Spinal cord (tissue), 10 donors: Measurements from ENCODE around the gene DCST2. TPM values are rescaled to one million over a fixed set of nuclear protein-coding genes. Genes with fewer than 3 reads are reported as not detected.
A peak's percentile ranks its signal among the peaks of the same experiment; 100 is the strongest.
"Not testable (repeated sequence)": the region's sequence is repeated elsewhere in the genome, so short reads cannot be mapped to it uniquely, and the experiment has no call there.

ENCODE experiments used
- DNase-seq, 6 donors: peaks; one replicate each; pipeline versions ENCODE4 v3.0.0 to v3.0.0-alpha.2; 2013 to 2015; ENCODE audit warnings: low spot score in 6 of 6, low read depth in 4 of 6
- H3K27ac ChIP-seq: one replicate; pipeline ENCODE4 v1.5.1; 2013; ENCODE audit warnings: low read depth, low read length, control low read depth
- H3K27me3 ChIP-seq: one replicate; pipeline ENCODE4 v1.6.1; 2013; ENCODE audit warnings: low read length; ENCODE audit not compliant: control insufficient read depth, insufficient read depth
- H3K36me3 ChIP-seq: one replicate; pipeline ENCODE4 v1.6.1; 2013; ENCODE audit warnings: low read length; ENCODE audit not compliant: control insufficient read depth, insufficient read depth
- H3K4me1 ChIP-seq: one replicate; pipeline ENCODE4 v1.6.1; 2013; ENCODE audit warnings: low read length; ENCODE audit not compliant: control insufficient read depth, insufficient read depth
- H3K4me3 ChIP-seq: one replicate; pipeline ENCODE4 v1.5.1; 2013; ENCODE audit warnings: low read depth, low read length, control low read depth
- H3K9me3 ChIP-seq: one replicate; pipeline ENCODE4 v1.6.1; 2013; ENCODE audit warnings: low read length; ENCODE audit not compliant: control insufficient read depth, insufficient read depth
- WGBS: methylation state at CpG from one replicate; pipeline ENCODE4 v1.1.5; 2013; ENCODE audit warnings: missing lambda C conversion rate; ENCODE audit not compliant: insufficient coverage; 5-methylcytosine and 5-hydroxymethylcytosine counted together
- polyA plus RNA-seq, 2 donors: library from polyadenylated mRNA; unstranded; fragments of 120-200 nt; gene quantifications; one replicate each; pipeline ENCODE4 v1.2.1, GENCODE V29; 2013; ENCODE audit not compliant: insufficient read length in 2 of 2
- total RNA-seq, 2 donors: library from RNA; depleted of rRNA in 1 of 2; stranded (reverse); fragments of 120-200 nt in 1 of 2; fragments of >200 nt in 1 of 2; gene quantifications; one replicate each; pipeline versions ENCODE4 v1.2.3 to v1.2.4, GENCODE V29; 2013 to 2014
- donor health status: healthy.

The DCST2 gene
- total and polyA plus RNA-seq, 4 donors: 0.10 to 1.2 (median 1.1) TPM

DNA sequence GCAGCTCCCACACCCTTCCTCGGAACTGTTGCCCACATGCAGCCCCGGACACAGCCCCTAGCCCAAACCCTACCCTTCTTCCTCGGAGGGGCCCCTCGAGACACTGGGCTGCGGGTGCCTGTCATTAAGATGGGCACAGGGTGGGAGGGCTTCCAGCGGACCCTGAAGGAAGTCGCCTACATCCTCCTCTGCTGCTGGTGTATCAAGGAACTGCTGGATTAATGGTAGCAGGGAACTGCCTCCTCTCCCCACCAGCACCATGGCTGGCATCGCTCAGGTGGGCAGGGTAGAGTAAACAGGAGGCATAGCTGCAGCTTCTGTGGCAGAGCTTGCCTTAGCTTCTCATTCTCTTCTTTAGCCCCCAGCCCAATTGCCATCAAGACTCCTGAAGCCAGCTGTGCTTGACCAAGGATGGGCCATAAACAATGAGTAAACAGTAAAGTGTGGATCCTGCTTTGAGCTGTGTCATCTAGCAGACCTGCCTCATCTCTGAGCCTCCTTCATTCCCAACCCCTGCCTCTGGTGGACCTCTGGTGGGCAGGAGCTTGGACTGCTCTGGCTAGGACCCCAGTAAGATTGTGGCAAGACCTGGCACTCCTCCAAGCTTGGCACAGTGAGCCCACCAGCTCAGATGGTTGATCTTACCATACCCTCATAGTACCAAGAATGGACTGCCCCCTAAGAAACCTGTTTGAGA lies 39.9 kb downstream of the DCST2 start, which contains the start of gene LENEP:
Gene LENEP, plus strand, starts transcription at position 15 of the 697 bp plus-strand sequence. Its CDS starts 22 bp downstream, at position 37.
- DNase-seq: no peak
- no peak within 1 kb of the TSS for H3K27ac ChIP-seq
- peaks cover 2% of the 10 kb centered on the region for H3K4me1 ChIP-seq

DNA sequence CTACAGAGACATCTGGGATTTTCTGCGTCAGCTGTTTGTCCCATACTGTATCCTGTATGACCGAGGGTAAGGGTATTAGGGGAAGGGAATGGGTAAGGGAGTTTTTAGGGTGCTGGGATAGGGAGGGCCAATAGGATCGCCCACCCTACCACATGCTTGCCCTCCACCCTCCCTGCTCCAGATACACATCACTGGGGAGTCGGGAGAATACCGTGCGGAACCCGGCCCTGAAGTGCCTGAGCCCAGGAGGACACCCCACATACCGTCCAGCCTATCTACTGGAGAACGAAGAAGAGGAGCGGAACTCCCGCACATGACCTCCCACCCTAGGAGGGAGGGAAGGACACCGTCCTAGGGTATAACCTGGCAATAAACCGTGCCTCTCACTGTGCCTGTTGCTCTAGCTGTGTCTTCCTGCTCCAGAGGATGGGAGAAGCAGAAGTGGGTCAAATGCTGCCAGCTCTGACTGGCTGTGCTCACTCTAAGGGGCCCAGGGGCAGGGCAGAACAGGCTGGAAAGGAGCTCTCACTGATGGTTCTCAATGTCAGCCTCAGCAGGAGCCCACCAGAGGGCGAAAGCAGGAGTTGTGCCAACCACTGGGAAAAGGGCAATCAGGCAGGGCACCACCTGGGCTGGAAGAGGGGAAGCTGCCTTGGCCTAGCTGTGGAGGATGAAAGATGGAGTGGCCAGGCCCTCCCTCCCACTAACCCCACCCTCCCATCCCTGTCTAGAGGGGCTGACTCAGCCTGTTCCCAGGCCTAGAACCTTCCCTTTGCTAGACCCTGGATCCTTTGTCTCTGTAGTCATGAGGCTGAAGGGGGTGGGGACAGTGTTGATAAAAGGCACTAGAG lies 40.6 kb downstream of the DCST2 start:
- H3K4me3 ChIP-seq: no peak overlapping the region

More for the DNA sequence above, 39.9 kb downstream of the DCST2 start, which contains the start of gene LENEP:
- Histone ChIP-seq H3K27me3 (no peaks in the 10 kb centered on the region), H3K36me3 (peaks cover 29% of the 10 kb centered on the region), H3K9me3 (no peaks in the 10 kb centered on the region), H3K4me3 (no peak within 1 kb of the TSS)
- WGBS: 93% methylated on average over 3 of the region's 8 CpGs

DNA sequence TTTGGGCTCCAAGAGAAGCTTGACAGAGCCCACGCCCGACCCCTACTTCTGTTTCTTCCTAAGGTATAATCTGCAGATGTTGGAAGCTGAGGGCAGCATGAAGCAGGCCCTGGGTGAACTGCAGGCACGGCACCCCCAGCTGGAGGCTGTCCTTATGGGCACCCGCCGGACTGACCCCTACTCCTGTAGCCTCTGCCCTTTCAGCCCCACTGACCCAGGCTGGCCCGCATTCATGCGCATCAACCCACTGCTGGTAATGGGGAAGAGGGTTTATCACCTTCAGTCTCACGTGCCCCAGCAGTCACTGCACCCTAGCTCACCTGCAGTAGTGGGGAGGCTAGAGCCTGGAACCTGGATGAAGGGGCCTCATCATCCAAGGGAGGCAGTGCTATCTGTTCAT lies 43.3 kb downstream of the DCST2 start:
- Histone ChIP-seq H3K27me3 (no peaks in the 10 kb centered on the region), H3K27ac (no peak overlapping the region)
- WGBS: 100% methylated on average over 2 of the region's 8 CpGs

More for the DNA sequence above, 40.6 kb downstream of the DCST2 start:
- Histone ChIP-seq H3K27ac (no peak overlapping the region), H3K9me3 (no peaks in the 10 kb centered on the region), H3K4me1 (peaks cover 4% of the 10 kb centered on the region), H3K36me3 (peaks cover 37% of the 10 kb centered on the region), H3K27me3 (no peaks in the 10 kb centered on the region)
- no peak for DNase-seq
- 57% methylated on average over 3 of the region's 14 CpGs for WGBS

DNA sequence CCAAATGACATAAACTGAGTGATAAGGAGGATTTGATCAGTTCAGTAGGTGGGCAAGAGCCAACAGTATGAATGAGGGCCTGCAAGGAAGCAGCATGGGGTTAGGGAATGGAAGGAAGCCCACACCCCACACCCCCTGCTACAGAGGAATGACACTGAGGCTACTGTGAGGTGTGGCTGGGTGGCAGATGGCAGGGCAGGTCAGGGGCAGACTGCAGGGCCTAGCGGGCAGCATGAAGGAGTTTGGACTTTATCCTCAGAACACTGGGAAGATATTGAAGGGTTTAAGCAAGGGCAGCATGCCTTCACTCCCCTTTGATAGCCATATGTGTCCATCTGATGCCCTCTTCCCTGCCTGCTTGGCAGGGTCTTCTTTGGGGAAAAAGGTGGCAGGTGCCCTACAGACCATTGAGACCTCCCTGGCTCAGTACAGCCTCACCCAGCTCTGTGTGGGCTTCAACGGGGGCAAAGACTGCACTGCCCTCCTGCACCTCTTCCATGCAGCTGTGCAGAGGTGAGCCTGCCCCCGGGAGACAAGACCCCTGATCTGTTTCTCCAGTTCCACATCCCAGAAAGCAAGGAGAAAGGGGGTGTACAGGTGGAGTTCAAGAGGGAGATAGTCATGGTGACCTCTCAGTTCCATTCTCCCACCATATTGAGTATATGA lies 44.3 kb downstream of the DCST2 start:
- no peaks in the 10 kb centered on the region for H3K27me3 ChIP-seq
- no peak for DNase-seq
- H3K4me1 ChIP-seq: peaks cover 9% of the 10 kb centered on the region
- no peak overlapping the region for H3K4me3 ChIP-seq
- H3K36me3 ChIP-seq: peaks cover 55% of the 10 kb centered on the region
- 100% methylated on average over 2 of the region's 3 CpGs for WGBS
- H3K9me3 ChIP-seq: no peaks in the 10 kb centered on the region
- no peak overlapping the region for H3K27ac ChIP-seq

More for the DNA sequence above, 43.3 kb downstream of the DCST2 start:
- Histone ChIP-seq H3K4me1 (peaks cover 4% of the 10 kb centered on the region), H3K9me3 (no peaks in the 10 kb centered on the region), H3K36me3 (peaks cover 55% of the 10 kb centered on the region), H3K4me3 (no peak overlapping the region)
- no peak for DNase-seq

DNA sequence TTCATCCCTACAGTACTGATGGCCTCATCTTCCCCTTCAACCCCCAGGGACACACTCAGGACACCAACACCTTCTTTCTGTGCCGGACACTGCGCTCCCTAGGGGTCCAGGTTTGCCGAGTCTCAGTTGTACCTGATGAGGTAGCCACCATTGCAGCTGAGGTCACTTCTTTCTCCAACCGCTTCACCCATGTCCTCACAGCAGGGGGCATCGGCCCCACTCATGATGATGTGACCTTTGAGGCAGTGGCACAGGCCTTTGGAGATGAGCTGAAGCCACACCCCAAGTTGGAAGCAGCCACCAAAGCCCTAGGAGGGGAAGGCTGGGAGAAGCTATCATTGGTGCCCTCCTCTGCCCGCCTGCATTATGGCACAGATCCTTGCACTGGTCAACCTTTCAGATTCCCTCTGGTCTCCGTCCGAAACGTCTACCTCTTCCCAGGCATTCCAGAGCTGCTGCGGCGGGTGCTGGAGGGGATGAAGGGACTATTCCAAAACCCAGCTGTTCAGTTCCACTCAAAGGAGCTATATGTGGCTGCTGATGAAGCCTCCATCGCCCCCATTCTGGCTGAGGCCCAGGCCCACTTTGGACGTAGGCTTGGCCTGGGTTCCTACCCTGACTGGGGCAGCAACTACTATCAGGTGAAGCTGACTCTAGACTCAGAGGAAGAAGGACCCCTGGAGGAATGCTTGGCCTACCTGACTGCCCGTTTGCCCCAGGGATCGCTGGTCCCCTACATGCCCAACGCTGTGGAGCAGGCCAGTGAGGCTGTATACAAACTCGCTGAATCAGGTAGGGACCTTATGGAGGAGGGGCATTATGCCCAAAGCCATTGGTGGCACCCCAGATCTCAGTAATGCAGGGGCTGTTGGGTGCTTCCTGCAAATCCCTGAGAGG lies 45.3 kb downstream of the DCST2 start:
- WGBS: 93% methylated on average over 11 of the region's 17 CpGs
- Histone ChIP-seq H3K36me3 (peaks cover 55% of the 10 kb centered on the region), H3K9me3 (no peaks in the 10 kb centered on the region), H3K27me3 (no peaks in the 10 kb centered on the region), H3K27ac (no peak overlapping the region), H3K4me3 (no peak overlapping the region), H3K4me1 (peaks cover 18% of the 10 kb centered on the region)
- DNase-seq: no peak

DNA sequence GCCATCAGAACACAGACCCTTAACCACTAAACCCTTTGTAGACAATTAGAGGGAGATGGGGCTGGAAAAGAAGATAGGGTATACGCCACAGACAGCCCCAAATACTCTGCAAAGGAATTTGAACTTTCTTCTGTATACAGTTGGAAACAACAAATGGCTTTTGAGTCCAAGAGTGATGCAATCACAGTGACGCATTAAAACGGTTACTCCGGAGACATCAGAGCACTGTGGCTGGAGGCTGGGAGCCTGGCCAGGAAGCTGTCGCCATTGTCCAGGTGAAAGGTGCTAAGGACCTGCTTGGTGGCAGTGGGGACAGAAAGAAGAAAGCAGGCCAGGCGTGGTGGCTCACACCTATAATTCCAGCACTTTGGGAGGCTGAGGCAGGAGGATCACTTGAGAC lies 46.3 kb downstream of the DCST2 start:
- peaks cover 18% of the 10 kb centered on the region for H3K4me1 ChIP-seq
- no peak overlapping the region for H3K4me3 ChIP-seq
- peaks cover 51% of the 10 kb centered on the region for H3K36me3 ChIP-seq
- no peak overlapping the region for H3K27ac ChIP-seq
- no peaks in the 10 kb centered on the region for H3K9me3 ChIP-seq
- no peak for DNase-seq
- H3K27me3 ChIP-seq: no peaks in the 10 kb centered on the region
- 89% methylated on average over 5 of the region's 6 CpGs for WGBS

DNA sequence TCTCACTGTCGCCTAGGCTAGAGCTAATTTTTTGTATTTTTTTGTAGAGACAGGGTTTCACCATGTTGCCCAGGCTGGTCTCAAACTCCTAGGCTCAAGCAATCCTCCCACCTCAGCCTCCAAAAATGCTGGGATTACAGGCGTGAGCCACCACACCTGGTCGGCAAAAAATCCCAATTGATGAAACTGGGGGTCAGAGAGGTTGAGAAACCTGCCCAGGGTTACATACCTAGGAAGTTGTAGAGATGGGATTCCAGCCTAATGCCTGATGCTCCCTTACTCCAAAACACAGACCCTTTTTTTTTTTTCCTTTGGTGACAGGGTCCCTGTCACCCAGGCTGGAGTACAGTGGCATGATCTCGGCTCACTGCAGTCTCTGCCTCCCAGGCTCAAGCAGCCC lies 46.8 kb downstream of the DCST2 start:
- H3K27me3 ChIP-seq, H3K9me3 ChIP-seq, DNase-seq, H3K27ac ChIP-seq, H3K4me3 ChIP-seq: not testable (repeated sequence)
- Histone ChIP-seq H3K4me1 (peaks cover 23% of the 10 kb centered on the region), H3K36me3 (peaks cover 51% of the 10 kb centered on the region)
- WGBS: 100% methylated on average over 1 of the region's 4 CpGs

DNA sequence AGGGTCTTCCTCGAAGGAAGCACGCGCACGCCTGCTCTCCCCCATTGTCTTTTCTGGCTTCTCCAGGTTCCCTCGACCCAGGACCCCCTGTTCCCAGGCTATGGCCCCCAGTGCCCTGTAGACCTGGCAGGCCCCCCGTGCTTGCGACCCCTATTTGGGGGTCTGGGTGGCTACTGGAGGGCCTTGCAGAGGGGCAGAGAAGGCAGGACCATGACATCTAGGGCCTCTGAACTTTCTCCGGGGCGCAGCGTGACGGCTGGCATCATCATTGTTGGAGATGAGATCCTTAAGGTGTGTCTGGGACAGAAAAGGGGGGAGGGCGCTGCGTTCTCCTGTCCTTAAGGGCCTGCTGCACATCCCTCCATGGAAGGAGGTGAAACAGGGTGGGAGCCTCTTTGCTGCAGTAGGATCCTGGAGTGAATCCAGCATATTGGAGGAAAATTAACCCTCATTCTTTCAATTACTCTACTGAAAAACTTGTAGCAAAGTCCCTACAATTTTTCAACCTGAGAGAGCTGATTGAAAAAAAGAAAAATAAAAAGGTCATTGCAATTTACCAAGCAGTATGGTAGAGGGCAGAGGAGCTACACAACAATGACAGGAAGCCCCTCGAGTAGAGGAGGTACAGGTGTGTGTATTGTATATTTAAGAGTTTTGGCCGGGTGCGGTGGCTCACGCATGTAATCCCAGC lies 49.7 kb downstream of the DCST2 start:
- Histone ChIP-seq H3K36me3 (peaks cover 31% of the 10 kb centered on the region), H3K9me3 (no peaks in the 10 kb centered on the region), H3K27ac (peak overlapping the region; percentile 67), H3K27me3 (no peaks in the 10 kb centered on the region), H3K4me1 (peaks cover 24% of the 10 kb centered on the region), H3K4me3 (peak overlapping the region; percentile 88)
- 16% methylated on average over 14 of the region's 17 CpGs for WGBS
- no peak for DNase-seq
